Chondrocyte (in vitro differentiated cells): ENCODE results near the gene APBB3. TPM values are rescaled to one million over a fixed set of nuclear protein-coding genes. Genes with fewer than 3 reads are reported as not detected.

Experiments used
- DNase-seq: peaks from one replicate; pipeline ENCODE4 v3.0.0; 2021; ENCODE audit warnings: mixed read lengths, low spot score
- H3K27ac Mint-ChIP-seq: one replicate; pipeline ENCODE4 v1.8.0; 2021; ENCODE audit warnings: mild to moderate bottlenecking, moderate library complexity, mixed read lengths; ENCODE audit not compliant: unreplicated experiment
- H3K27me3 Mint-ChIP-seq: 2 replicates; pipeline ENCODE4 v1.8.0; 2021; ENCODE audit warnings: low read depth, mixed read lengths
- H3K36me3 Mint-ChIP-seq: 2 replicates; pipeline ENCODE4 v1.8.0; 2021; ENCODE audit warnings: low read depth, mixed read lengths
- H3K4me1 Mint-ChIP-seq: 2 replicates; pipeline ENCODE4 v1.8.0; 2021; ENCODE audit warnings: low read depth, mild to moderate bottlenecking, mixed read lengths
- H3K4me3 Mint-ChIP-seq: one replicate; pipeline ENCODE4 v1.8.0; 2021; ENCODE audit warnings: mild to moderate bottlenecking, moderate library complexity, mixed read lengths; ENCODE audit not compliant: unreplicated experiment
- H3K9me3 Mint-ChIP-seq: 2 replicates; pipeline ENCODE4 v1.8.0; 2021; ENCODE audit warnings: low read depth, mixed read lengths
- long read RNA-seq: library from polyadenylated mRNA; stranded (forward); transcript quantifications from one replicate; pipeline ENCODE4 v2.0.0, GENCODE V29; 2021
- total RNA-seq: library from RNA; stranded (reverse); gene quantifications from 3 replicates; pipeline ENCODE4 v1.2.1, GENCODE V29; 2021
- TF ChIP-seq, protein P1 (sequence below): fragments of 200-600 bp; sonication (generic); IDR thresholded peaks from 2 replicates; pipeline ENCODE4 v1.5.0; 2021; ENCODE audit warnings: antibody characterized with exemption, mild to moderate bottlenecking, moderate library complexity

APBB3 gene, protein sequence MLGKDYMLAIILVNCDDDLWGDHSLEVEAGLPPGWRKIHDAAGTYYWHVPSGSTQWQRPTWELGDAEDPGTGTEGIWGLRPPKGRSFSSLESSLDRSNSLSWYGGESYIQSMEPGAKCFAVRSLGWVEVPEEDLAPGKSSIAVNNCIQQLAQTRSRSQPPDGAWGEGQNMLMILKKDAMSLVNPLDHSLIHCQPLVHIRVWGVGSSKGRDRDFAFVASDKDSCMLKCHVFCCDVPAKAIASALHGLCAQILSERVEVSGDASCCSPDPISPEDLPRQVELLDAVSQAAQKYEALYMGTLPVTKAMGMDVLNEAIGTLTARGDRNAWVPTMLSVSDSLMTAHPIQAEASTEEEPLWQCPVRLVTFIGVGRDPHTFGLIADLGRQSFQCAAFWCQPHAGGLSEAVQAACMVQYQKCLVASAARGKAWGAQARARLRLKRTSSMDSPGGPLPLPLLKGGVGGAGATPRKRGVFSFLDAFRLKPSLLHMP
- total RNA-seq, result 39.0 to 47.0 TPM (median 42.3 TPM) in 3 replicates
- long read RNA-seq, partial matches to known transcripts, result 6 of 27 reads
- long read RNA-seq, other reads (novel, unspliced or antisense), result 16 of 27 reads

DNA sequence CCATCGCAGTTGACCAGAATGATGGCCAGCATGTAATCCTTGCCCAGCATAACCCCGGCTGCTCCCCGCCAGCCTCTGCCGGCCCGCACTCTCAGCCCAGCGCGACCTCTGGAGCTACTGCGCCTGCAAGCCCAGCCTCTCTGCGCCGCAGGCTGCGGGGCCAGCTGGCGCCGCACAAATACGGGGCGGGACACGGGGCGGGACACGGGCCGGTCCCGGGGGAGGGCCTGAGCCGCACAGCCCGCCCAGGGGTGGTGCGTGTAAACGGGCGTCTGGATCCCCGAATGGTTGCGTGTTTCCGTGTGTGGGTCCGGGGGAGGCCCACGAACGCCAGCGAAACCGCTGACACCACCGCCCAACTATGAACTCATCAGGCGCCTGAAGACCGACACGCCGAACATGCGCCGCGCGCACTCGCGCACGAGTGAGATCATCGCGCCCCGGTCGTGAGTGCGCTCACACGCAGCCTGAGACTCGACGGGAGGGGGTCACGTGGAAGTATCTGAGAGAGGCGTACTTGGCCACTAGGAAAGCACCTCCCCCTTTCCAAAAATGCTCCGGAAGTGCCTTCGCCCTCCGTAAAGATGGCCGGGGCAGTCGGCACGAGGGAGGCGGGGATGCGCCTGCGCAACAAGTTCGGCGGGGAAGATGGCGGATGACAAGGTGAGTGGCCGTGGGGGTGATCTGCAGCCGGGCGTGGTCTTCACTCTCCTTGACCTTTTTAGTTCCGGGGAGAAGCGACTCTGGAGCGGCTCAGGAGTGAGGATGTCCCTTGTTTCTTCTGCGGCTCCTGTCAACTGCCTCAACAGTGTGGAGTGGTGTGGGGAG lies at the start of gene APBB3, which contains the start of gene SLC35A4:
Gene APBB3 (minus strand): TSS at position 403 of the 828 bp plus-strand sequence. CDS start 353 bp downstream, at position 50.
Gene SLC35A4 (plus strand): TSS at position 633 of the 828 bp plus-strand sequence. CDS start 2,342 bp downstream, outside the sequence.
- peak within 1 kb of the TSS; percentile 95 for H3K4me3 Mint-ChIP-seq
- H3K4me1 Mint-ChIP-seq, result peaks cover 44% of the 10 kb centered on the region
- no peaks in the 10 kb centered on the region for H3K27me3 Mint-ChIP-seq

DNA sequence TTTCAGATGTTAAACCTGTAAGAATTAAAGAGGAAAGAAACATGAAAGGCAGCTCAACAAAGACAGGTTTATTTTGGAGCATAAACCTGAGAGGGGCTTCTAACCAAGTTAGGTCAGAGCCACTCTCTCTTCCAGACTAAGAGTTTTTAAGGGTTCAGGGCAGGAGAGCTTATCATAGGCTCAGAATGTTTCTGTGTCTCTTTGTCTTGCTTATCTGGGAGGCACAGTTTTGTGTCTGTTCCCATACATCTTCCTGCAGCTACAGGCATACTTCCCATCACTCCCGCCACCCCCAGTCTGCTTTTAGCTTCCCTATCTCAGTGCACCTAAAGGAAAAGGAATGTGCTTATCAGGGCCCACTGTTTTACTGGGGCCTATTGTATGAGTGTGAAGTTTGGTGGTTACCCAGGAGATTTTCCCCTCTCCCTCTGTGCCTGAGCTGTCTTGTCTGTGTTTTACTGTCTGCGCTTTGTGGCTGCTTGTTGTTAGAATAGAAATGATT lies 46.7 kb upstream of the APBB3 start:
- Mint-ChIP-seq H3K27ac (no peak overlapping the region), H3K4me3 (no peak overlapping the region), H3K36me3 (no peaks in the 10 kb centered on the region), H3K9me3 (peaks cover 2% of the 10 kb centered on the region), H3K27me3 (peaks cover 7% of the 10 kb centered on the region), H3K4me1 (peaks cover 4% of the 10 kb centered on the region)
- TF ChIP-seq, protein P1, sequence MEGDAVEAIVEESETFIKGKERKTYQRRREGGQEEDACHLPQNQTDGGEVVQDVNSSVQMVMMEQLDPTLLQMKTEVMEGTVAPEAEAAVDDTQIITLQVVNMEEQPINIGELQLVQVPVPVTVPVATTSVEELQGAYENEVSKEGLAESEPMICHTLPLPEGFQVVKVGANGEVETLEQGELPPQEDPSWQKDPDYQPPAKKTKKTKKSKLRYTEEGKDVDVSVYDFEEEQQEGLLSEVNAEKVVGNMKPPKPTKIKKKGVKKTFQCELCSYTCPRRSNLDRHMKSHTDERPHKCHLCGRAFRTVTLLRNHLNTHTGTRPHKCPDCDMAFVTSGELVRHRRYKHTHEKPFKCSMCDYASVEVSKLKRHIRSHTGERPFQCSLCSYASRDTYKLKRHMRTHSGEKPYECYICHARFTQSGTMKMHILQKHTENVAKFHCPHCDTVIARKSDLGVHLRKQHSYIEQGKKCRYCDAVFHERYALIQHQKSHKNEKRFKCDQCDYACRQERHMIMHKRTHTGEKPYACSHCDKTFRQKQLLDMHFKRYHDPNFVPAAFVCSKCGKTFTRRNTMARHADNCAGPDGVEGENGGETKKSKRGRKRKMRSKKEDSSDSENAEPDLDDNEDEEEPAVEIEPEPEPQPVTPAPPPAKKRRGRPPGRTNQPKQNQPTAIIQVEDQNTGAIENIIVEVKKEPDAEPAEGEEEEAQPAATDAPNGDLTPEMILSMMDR, result no peak
- no peak for DNase-seq

More for the DNA sequence above, at the start of gene APBB3, which contains the start of gene SLC35A4:
- Mint-ChIP-seq H3K36me3 (peaks cover 18% of the 10 kb centered on the region), H3K27ac (peak within 1 kb of the TSS; percentile 97), H3K9me3 (no peaks in the 10 kb centered on the region)
- TF ChIP-seq, protein P1, result no peak
- DNase-seq, result peak; percentile 99

DNA sequence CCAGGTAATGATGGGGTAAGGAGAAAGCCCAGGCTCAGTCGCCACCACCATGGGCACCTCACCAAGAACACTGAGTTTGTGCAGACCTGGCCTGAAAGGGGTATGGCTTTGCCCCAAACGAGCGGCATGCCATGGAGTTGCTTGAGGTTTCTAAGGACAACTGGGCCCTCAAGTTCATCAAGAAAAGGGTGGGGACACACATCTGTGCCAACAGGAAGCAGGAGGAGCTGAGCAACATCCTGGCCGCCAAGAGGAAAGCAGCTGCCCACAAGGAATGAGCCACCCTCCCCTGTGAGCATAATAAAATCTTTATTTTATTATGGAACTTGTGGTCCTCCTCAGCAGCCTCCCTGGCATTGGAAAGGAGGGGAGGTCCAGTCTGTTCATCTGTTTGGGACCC lies 44.7 kb upstream of the APBB3 start:
- Mint-ChIP-seq H3K4me3 (no peak overlapping the region), H3K27me3 (peaks cover 7% of the 10 kb centered on the region), H3K27ac (no peak overlapping the region), H3K4me1 (peaks cover 4% of the 10 kb centered on the region), H3K9me3 (no peaks in the 10 kb centered on the region), H3K36me3 (no peaks in the 10 kb centered on the region)
- TF ChIP-seq, protein P1, result no peak
- no peak for DNase-seq

DNA sequence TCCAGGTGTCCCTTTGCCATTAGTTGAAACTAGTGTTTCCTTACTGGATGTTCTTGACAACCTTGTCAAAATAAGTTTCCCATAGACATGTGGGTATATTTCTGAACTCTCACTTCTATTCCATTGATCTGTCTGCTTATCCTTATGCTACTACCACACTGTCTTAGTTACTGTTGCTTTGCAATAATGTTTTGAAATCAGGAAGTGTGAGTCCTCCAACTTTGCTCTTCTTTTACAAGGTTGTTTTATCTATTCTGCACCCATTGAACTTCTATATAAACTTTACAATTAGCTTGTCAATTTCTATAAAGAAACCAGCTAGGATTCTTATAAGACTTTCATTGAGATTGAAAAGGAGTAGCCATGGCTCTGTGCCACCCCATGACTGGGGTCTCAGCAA lies 44.3 kb upstream of the APBB3 start:
- no peak overlapping the region for H3K27ac Mint-ChIP-seq
- H3K4me1 Mint-ChIP-seq, result peaks cover 4% of the 10 kb centered on the region
- DNase-seq, result no peak
- no peak overlapping the region for H3K4me3 Mint-ChIP-seq
- H3K36me3 Mint-ChIP-seq, result no peaks in the 10 kb centered on the region
- TF ChIP-seq, protein P1, result no peak
- H3K9me3 Mint-ChIP-seq, result no peaks in the 10 kb centered on the region
- peaks cover 7% of the 10 kb centered on the region for H3K27me3 Mint-ChIP-seq
